SJSA1 (cell line): ENCODE measurements around the gene ZNF532. TPM values are rescaled to one million over a fixed set of nuclear protein-coding genes. Genes with fewer than 3 reads are reported as not detected.

Experiments
- DNase-seq, 2 experiments: peaks; one replicate each; pipeline ENCODE4 v3.0.0-alpha.2; 2015 to 2020; ENCODE audit warnings: low spot score in 2 of 2, low read depth in 1 of 2
- H3K27ac ChIP-seq: fragments of 250-450 bp; sonication (Bioruptor Pico); 2 replicates; pipeline ENCODE4 v1.5.1; 2020; ENCODE audit warnings: mild to moderate bottlenecking, moderate library complexity
- H3K27me3 ChIP-seq: fragments of 250-450 bp; sonication (Bioruptor Pico); replicated peaks from 2 replicates; pipeline ENCODE4 v1.5.1; 2020; ENCODE audit warnings: mild to moderate bottlenecking, moderate library complexity
- H3K36me3 ChIP-seq: fragments of 250-450 bp; sonication (Bioruptor Pico); 2 replicates; pipeline ENCODE4 v1.5.1; 2020; ENCODE audit warnings: mild to moderate bottlenecking
- H3K4me1 ChIP-seq: fragments of 250-450 bp; sonication (Bioruptor Pico); replicated peaks from 2 replicates; pipeline ENCODE4 v1.6.1; 2021; ENCODE audit warnings: mild to moderate bottlenecking
- H3K4me3 ChIP-seq: fragments of 250-450 bp; sonication (Bioruptor Pico); 2 replicates; pipeline ENCODE4 v1.5.1; 2020; ENCODE audit warnings: mild to moderate bottlenecking
- H3K9me3 ChIP-seq: fragments of 250-450 bp; sonication (Bioruptor Pico); replicated peaks from 2 replicates; pipeline ENCODE4 v1.5.1; 2020; ENCODE audit warnings: mild to moderate bottlenecking
- total RNA-seq: library from RNA; depleted of rRNA; stranded (reverse); fragments of >200 nt; shearing (Covaris generic); gene quantifications from 2 replicates; pipeline ENCODE4 v1.2.3, GENCODE V29; 2014

ZNF532 gene
- total RNA-seq, 1 experiment from 2014 or later: 52.6 TPM

DNA sequence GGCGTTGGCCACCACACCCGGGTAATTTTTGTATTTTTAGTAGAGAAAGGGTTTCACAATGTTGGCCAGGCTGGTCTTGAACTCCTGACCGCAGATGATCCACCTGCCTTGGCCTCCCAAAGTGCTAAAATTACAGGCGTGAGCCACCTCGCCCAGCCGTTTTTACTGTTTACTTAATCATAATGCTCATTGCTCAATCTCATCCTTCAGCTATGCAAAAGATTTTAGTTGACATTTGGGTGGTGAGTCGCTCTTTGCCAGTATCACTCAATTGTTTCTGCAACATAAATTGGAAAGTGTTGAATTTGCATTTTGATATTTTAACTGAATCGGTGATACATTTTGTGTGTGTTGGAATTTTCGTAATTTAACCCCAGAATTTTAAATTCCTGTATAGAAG, 7.8 kb upstream of the ZNF532 start:
- Histone ChIP-seq H3K27me3 (no peaks in the 10 kb centered on the region), H3K36me3 (no peaks in the 10 kb centered on the region), H3K4me1 (peaks cover 40% of the 10 kb centered on the region), H3K9me3 (no peaks in the 10 kb centered on the region), H3K27ac (no peak overlapping the region), H3K4me3 (no peak overlapping the region)
- DNase-seq: peak in 1 of 2 experiments; percentile 39

DNA sequence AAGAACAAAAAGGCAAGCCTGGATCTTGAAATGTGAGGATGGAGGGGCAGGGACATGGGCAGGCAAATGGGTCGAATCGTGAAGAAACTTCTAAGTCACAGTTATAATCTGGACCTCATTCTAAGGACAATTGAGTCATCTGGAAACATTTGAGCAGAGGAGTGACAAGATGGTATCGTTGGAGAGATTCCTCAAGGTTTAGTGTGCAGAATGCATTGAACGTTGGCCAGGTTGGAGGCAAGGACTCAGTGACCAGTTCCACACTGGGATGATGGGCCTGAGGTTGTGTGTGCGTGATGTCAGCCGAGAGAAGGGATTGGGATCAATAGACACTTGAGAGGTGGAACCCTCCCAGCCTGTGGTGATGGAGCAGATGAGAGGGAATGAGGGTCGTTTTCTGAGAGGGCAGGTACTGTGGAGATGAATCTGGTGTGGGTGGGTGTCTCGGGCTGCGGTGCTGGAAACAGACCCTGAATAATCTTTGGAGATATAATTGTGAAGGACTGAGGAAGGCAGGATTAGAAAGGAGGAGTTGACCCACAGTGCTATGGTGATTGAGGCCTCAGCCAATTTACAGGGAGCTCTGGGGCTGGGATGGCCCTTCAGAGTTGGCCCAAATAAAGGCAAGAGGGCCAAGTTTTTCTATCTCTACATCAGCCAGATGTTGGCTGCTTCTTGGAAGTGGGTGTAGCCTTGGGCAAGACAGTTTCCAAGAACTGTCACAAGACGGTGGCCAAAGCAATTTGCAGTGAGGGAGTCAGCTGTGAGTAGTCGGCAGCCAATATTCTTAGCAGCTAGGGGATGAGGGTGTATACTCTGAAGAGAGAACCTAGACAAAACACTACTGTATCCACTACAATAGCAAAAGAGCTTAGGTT, 5.8 kb upstream of the ZNF532 start:
- DNase-seq: no peak
- no peak overlapping the region for H3K4me3 ChIP-seq
- H3K4me1 ChIP-seq: peaks cover 53% of the 10 kb centered on the region
- H3K27me3 ChIP-seq: no peaks in the 10 kb centered on the region
- no peaks in the 10 kb centered on the region for H3K9me3 ChIP-seq
- H3K27ac ChIP-seq: no peak overlapping the region
- no peaks in the 10 kb centered on the region for H3K36me3 ChIP-seq

DNA sequence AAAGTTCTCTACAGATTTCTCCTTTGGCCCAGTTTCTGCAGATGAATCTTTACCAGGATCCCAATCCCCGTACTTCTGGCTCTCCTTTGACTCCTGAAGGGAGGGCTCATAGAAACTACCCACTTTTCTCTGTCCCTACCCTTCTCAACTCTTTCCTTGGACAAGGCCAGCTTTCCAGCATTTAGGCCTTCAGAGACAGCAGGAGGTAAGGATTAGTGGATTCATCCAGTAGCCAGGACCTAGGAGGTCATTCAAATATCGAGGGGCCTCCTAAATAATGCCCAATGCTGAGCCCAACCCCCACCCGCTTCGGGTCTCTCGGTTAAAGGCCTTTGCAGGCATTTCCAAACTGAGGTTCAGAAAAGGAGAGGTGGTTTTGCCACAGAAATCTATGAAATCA, 4.8 kb upstream of the ZNF532 start:
- no peak for DNase-seq
- no peak overlapping the region for H3K4me3 ChIP-seq
- no peaks in the 10 kb centered on the region for H3K9me3 ChIP-seq
- no peaks in the 10 kb centered on the region for H3K27me3 ChIP-seq
- H3K27ac ChIP-seq: no peak overlapping the region
- peaks cover 60% of the 10 kb centered on the region for H3K4me1 ChIP-seq
- no peaks in the 10 kb centered on the region; the same call in 1 of the 2 replicates for H3K36me3 ChIP-seq

DNA sequence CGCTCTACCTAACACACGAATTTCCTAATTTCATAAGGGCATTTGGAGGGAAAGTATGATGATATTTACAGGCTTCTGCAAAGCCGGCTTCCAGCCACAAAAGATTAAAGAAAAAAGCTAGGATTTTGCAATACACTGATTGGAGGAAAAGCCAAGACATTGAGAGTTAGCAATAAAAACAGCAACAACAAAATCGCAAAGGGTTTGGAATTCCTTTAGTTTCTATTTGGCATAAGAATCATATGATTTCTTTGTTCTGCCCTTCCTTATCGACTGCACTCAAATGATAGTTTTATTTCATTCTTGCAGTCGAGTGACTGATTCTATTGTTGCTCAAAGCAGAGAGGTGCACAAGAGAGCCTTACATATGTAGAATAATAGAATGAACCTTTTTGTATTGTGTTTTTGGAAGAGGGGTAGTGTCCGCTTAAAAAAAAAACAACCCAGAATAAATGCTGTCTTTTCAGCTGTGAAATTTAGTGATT, 3.9 kb upstream of the ZNF532 start:
- Histone ChIP-seq H3K36me3 (peaks cover 8% of the 10 kb centered on the region), H3K4me1 (peaks cover 69% of the 10 kb centered on the region), H3K27me3 (no peaks in the 10 kb centered on the region), H3K27ac (peak overlapping the region; percentile 33), H3K4me3 (no peak overlapping the region), H3K9me3 (no peaks in the 10 kb centered on the region)
- DNase-seq: peak in 1 of 2 experiments; percentile 38

DNA sequence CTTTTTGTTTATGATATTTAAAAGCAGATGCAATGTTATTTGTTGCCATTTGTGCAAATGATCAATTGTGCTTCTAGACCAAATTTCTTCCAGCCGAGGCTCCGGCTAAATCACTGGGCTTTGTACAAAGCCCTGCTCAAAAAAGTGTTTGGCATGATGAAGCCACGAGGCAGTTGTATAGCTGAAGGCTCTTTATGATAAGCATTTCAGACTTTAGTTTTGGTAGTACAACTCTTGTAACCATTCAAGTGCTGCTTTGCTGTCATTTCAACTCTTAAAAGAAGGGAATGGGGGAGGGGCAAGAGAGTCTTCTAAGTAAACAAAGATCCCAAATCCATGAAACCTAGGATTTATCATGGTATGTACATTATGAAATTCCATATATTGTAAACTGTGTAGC, 3.3 kb upstream of the ZNF532 start:
- H3K36me3 ChIP-seq: peaks cover 14% of the 10 kb centered on the region
- DNase-seq: no peak
- H3K9me3 ChIP-seq: no peaks in the 10 kb centered on the region
- H3K27ac ChIP-seq: no peak overlapping the region
- H3K27me3 ChIP-seq: no peaks in the 10 kb centered on the region
- H3K4me1 ChIP-seq: peaks cover 74% of the 10 kb centered on the region
- H3K4me3 ChIP-seq: no peak overlapping the region

DNA sequence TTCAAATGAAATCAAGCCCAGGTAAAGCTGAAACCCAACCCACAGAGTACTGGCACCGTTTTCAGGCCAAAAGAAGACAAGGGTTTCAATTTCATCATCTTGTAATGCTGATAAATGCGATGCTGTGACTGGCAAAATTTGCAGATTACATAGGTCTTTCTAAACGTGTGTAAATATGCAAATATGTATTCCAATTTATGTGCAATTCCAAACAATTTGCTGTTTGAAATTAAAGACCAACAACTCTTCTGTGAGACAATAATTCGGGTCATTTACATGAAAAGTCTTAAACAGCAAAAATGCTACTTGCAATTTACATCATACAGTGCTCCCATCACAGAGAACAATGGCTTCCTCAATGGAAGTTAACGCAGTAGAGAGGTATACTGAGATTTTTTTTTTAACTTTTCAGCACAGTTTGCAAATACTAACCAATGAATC, 2.8 kb upstream of the ZNF532 start:
- Histone ChIP-seq H3K4me3 (no peak overlapping the region), H3K36me3 (peaks cover 19% of the 10 kb centered on the region), H3K27me3 (no peaks in the 10 kb centered on the region), H3K9me3 (no peaks in the 10 kb centered on the region), H3K4me1 (peaks cover 77% of the 10 kb centered on the region), H3K27ac (peak overlapping the region; percentile 96)
- no peak for DNase-seq

DNA sequence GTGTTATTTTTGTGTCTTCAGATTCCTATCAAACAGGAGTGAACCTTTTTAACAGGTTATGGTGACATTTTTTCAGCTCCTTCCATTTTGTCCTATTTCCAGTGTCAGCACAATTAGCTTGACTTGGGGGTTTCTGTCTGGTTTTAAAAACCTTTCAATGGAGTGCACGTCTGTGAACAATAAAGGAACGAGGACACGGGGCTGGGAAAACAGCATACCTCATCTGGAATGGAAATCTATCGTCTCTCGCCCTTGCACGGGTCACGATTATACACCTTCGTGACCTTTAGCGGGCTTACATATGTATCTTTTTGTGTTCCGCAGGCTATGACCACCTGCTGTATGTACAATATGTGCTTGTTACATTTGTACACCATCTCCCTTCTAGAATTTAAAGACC, 2.3 kb upstream of the ZNF532 start:
- H3K4me3 ChIP-seq: peak overlapping the region; percentile 52
- no peaks in the 10 kb centered on the region for H3K27me3 ChIP-seq
- peaks cover 77% of the 10 kb centered on the region for H3K4me1 ChIP-seq
- peak overlapping the region; percentile 96 for H3K27ac ChIP-seq
- H3K36me3 ChIP-seq: peaks cover 24% of the 10 kb centered on the region
- H3K9me3 ChIP-seq: no peaks in the 10 kb centered on the region
- no peak for DNase-seq

DNA sequence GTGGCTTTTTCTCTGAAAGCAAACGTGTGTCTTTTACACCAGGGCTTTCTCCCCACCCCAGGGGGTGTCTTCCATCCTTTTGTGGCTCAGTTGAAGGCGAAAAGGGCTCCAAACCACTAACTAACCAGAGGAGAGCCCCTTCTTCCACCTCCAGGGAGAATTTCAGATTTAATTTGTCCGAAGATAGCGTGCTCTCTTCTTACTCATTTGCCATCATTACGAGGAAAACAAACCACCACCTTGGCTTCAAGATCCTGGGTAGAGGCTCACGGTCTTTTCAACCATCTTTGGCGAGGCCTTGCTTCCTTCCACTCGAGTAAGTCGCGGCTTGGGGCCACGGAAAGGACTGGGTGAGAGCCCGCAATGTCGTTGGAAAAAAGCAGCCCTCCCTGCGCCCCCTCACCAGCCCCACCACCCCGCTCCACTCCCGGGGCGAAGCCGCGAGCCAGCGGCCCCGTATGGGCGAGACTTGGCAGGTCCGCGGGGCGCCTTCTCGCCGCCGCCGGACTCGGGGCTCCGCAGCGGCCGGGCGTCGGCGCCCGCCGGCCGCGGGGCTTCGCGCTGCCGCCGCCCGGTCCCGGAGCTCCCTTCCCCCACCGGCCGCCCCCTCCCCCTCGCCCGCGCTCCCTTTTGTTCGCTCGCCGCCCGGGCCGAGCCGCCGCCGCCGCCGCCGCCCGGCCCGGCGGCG, 1.7 kb upstream of the ZNF532 start:
- Histone ChIP-seq H3K27ac (peak overlapping the region; percentile 96), H3K4me3 (peak overlapping the region; percentile 52), H3K9me3 (no peaks in the 10 kb centered on the region), H3K27me3 (no peaks in the 10 kb centered on the region), H3K36me3 (peaks cover 30% of the 10 kb centered on the region), H3K4me1 (peaks cover 79% of the 10 kb centered on the region)
- DNase-seq: peak in 1 of 2 experiments; percentile 60

DNA sequence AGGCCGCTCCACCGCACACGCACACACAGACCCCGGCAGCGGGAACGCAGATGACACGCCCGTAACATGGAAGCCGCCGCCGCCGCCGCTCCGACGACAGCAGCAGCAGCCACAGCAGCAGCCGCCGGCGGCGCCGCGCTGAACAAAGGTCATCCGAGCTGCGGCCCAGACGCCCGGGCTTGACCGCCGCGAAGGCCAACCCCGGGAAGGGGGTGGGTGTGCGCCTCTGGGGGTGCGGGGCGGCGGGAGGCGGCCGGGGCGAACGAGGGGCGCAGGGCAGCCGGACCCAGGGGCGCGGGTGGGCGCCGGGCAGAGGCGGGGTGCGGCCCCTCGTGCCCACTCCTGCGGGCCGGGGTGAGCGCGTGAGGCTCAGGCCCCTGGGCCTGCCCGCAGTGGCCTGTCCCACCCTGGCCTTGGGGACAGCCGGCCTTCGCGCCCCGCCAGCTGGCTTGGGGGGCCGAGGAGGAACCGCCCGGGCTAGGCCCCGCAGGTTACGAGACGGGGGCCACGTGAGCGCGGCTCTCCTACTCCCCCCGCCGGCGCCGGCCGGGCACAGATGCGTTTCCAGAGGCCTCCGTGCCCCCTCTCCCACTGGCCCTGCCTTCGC, 1.0 kb upstream of the ZNF532 start:
- Histone ChIP-seq H3K27me3 (no peaks in the 10 kb centered on the region), H3K9me3 (no peaks in the 10 kb centered on the region), H3K4me1 (peaks cover 76% of the 10 kb centered on the region), H3K36me3 (peaks cover 37% of the 10 kb centered on the region), H3K4me3 (peak overlapping the region; percentile 52), H3K27ac (peak overlapping the region; percentile 96)
- DNase-seq: peak; percentile 39 to 54

DNA sequence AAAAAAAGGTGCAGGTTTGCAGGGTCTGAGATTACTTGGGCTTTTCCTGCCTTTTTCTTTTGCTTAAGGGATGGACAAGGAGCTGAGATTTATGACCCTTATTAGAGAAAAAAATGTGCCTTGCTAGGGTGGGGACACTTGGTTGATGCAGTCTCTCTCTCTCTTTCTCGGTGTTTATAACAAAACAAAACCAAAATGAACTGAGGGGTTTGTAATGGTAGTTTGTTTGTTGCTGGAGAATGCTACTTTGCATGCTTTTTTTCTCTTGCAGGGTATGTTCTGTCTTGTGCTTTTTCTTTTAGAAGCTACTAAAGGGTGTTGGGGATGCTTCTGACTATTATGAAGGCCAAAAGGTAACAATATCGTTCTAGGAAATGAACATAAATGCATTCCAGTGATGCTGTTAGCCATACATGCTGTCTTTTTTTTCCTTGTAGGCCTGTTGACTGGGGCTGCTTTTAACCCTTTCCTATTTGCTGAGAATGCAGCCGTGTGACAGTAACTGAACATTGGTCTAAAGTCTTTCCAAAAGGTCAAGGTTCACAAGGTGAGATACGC, 435 bp downstream of the ZNF532 start:
- peaks cover 80% of the 10 kb centered on the region for H3K4me1 ChIP-seq
- no peak for DNase-seq
- peak overlapping the region; percentile 52 for H3K4me3 ChIP-seq

DNA sequence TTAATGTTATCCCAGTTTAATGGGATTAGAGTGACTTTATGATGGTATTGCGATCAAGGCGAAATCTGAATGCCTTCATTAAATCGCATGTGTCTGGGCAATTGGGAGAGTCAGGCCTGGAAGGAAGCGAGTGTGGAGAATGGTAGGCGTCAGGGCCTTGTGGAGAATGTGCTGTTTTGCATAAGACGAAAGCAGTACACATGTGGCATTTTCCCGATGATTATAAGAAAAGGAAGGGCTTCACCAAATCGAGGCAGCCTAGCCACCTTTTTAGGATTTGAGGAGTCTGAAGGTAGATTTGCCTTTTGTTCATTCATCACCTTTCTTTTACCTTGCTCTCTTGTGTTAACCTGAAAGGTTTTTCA, 1.0 kb downstream of the ZNF532 start:
- H3K4me3 ChIP-seq: no peak overlapping the region; the same call in 1 of the 2 replicates
- H3K36me3 ChIP-seq: peaks cover 54% of the 10 kb centered on the region

More for the DNA sequence above, 435 bp downstream of the ZNF532 start:
- Histone ChIP-seq H3K27ac (peak overlapping the region; percentile 96), H3K9me3 (no peaks in the 10 kb centered on the region), H3K27me3 (no peaks in the 10 kb centered on the region), H3K36me3 (peaks cover 48% of the 10 kb centered on the region)

DNA sequence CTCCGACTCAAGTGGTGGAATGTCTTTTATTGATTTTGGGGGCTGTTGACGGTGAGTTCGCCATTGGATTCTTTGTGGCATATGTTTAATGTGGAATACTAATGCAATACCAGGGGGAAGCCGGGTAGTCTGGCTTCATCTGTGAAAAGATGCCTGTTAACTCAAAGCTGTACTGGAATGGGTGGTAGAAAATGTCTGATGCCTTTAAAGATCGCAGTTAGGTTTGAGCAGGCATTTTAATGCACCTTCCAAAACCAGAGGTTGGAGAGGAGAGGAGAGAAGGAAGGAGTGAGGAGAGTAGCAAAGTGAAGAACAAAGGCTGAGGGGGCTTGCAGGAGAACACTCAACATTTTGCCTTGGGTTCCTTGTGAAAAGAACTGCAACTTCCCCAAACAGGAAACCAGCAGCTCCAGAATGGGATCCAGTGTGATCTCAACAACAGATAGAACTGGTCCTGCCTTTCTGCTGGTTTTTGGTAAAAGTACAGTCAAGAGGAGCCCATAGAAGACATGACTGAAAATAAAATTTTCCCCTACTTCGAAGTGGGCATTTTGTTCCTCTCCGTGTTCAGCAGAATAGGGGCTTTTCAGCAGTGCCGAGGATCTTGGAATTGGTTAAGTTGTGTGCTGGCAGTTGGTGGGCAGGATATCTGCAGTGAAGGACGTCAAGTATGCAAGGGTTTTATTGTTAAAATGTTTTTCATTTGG, 1.5 kb downstream of the ZNF532 start:
- Histone ChIP-seq H3K27ac (peak overlapping the region; percentile 19; the same call in 1 of the 2 replicates), H3K36me3 (peaks cover 59% of the 10 kb centered on the region), H3K27me3 (no peaks in the 10 kb centered on the region), H3K9me3 (no peaks in the 10 kb centered on the region), H3K4me1 (peaks cover 80% of the 10 kb centered on the region), H3K4me3 (no peak overlapping the region)
- no peak for DNase-seq

More for the DNA sequence above, 1.0 kb downstream of the ZNF532 start:
- peaks cover 80% of the 10 kb centered on the region for H3K4me1 ChIP-seq
- H3K9me3 ChIP-seq: no peaks in the 10 kb centered on the region
- H3K27me3 ChIP-seq: no peaks in the 10 kb centered on the region
- 0 out of 2 replicates have a peak overlapping the region, but pooled peaks have one; percentile 19 for H3K27ac ChIP-seq
- DNase-seq: no peak

DNA sequence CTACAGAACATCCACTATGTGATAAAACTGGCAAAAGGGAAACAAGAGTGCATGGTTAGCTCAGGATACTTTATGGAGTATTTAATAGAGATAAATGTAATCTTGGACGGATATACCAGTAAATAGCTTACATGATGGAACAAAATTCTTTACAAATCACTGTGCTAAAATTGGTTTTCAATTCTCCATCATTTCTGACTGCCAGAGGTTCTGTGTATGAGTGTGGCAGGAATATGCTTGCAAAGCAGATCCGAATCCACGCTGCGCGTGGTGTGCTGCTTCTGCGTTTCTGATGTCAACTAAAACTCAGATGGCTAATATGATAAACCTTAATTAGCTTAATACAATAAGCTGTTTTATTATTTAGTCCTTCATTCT, 2.1 kb downstream of the ZNF532 start:
- Histone ChIP-seq H3K4me1 (peaks cover 80% of the 10 kb centered on the region), H3K27me3 (no peaks in the 10 kb centered on the region), H3K27ac (no peak overlapping the region; the same call in 1 of the 2 replicates), H3K9me3 (no peaks in the 10 kb centered on the region), H3K36me3 (peaks cover 61% of the 10 kb centered on the region), H3K4me3 (no peak overlapping the region)
- DNase-seq: no peak
